GM18505 (cell line): Measurements from ENCODE around the gene SHISA9.

Source experiments
- ATAC-seq: cut with Tn5 transposase; IDR thresholded peaks from one replicate; pipeline ENCODE4 v1.9.1; 2021; ENCODE audit not compliant: unreplicated experiment
- POLR2A ChIP-seq: IDR thresholded peaks from 4 replicates; pipeline ENCODE4 v1.6.1; 2011; ENCODE audit warnings: borderline replicate concordance; ENCODE audit not compliant: insufficient read depth, insufficient read length; ENCODE audit errors: extremely low read depth

Gene SHISA9

GRCh38 chr16:13102401-13102800 lies 201.0 kb downstream of the SHISA9 start:
- no peak for TF ChIP-seq POLR2A
- ATAC-seq: no peak

GRCh38 chr16:13103831-13104530 lies 202.6 kb downstream of the SHISA9 start:
- no peak for TF ChIP-seq POLR2A
- no peak for ATAC-seq

- no peak for TF ChIP-seq POLR2A
- ATAC-seq: no peak
Observed at GRCh38 chr16:13104772-13105171, 203.4 kb downstream of the SHISA9 start.

- no peak for ATAC-seq
Observed at GRCh38 chr16:13105427-13105826, 204.0 kb downstream of the SHISA9 start.

GRCh38 chr16:13106464-13106863 lies 205.1 kb downstream of the SHISA9 start:
- TF ChIP-seq POLR2A: no peak
- no peak for ATAC-seq

More at GRCh38 chr16:13105427-13105826, 204.0 kb downstream of the SHISA9 start:
- TF ChIP-seq POLR2A: no peak

GRCh38 chr16:13108126-13108525 lies 206.7 kb downstream of the SHISA9 start:
- TF ChIP-seq POLR2A: no peak
- ATAC-seq: no peak

GRCh38 chr16:13109171-13109570 lies 207.8 kb downstream of the SHISA9 start:
- no peak for TF ChIP-seq POLR2A
- no peak for ATAC-seq

GRCh38 chr16:13110124-13110796 lies 208.9 kb downstream of the SHISA9 start:
- ATAC-seq: no peak
- no peak for TF ChIP-seq POLR2A

- TF ChIP-seq POLR2A: no peak
- ATAC-seq: no peak
Observed at GRCh38 chr16:13111747-13112146, 210.3 kb downstream of the SHISA9 start.

GRCh38 chr16:13113741-13114140 lies 212.3 kb downstream of the SHISA9 start:
- ATAC-seq: no peak
- TF ChIP-seq POLR2A: no peak

- no peak for TF ChIP-seq POLR2A
- no peak for ATAC-seq
Observed at GRCh38 chr16:13118091-13118490, 216.7 kb downstream of the SHISA9 start.

GRCh38 chr16:13120091-13120490 lies 218.7 kb downstream of the SHISA9 start:
- no peak for ATAC-seq
- no peak for TF ChIP-seq POLR2A

- ATAC-seq: no peak
- TF ChIP-seq POLR2A: no peak
Observed at GRCh38 chr16:13120557-13120956, 219.2 kb downstream of the SHISA9 start.

GRCh38 chr16:13123991-13124390 lies 222.6 kb downstream of the SHISA9 start:
- TF ChIP-seq POLR2A: no peak

More at GRCh38 chr16:13123991-13124390, 222.6 kb downstream of the SHISA9 start:
- ATAC-seq: no peak
